ENCODE results near the gene CAND2. TPM values are rescaled to one million over a fixed set of nuclear protein-coding genes. Genes with fewer than 3 reads are reported as not detected.

The CAND2 gene
- total and polyA plus RNA-seq, 9 of the 15 experiments (the other 6 are each of a cell fraction or from before 2014, with no cell fraction given) = 0.91 to 14.9 (median 4.3) TPM

GRCh38 chr3:12796171-12797123 is at the start of gene CAND2 (continued):
- TF ChIP-seq E2F4 (CRISPR knock-in tag; IDR thresholded peaks at IDR 0.05; ENCODE audit: low read depth) (no peak), ATF7 (IDR thresholded peaks at IDR 0.05) (peak; percentile 86), TRIM24 (IDR thresholded peaks at IDR 0.05) (peak in 1 of 2 experiments; percentile 35; a peak in 1 of 4 replicates), TRIM28 (IDR thresholded peaks at IDR 0.05) (no peak; the same call in 1 of the 2 replicates), LEF1 (IDR thresholded peaks at IDR 0.05) (no peak), SRSF1 (IDR thresholded peaks at IDR 0.05; ENCODE audit: low read depth, low read length) (no peak), STAG1 (CRISPR knock-in tag; IDR thresholded peaks at IDR 0.05; ENCODE audit: borderline replicate concordance) (no peak), ZNF561 (CRISPR knock-in tag; conservative IDR thresholded peaks at IDR 0.05) (no peak), ZFP1 (CRISPR knock-in tag; IDR thresholded peaks at IDR 0.05) (no peak), TSHZ1 (CRISPR knock-in tag; IDR thresholded peaks at IDR 0.05) (no peak), ARID3B (CRISPR knock-in tag; IDR thresholded peaks at IDR 0.05; ENCODE audit: borderline replicate concordance) (no peak), AFF1 (IDR thresholded peaks at IDR 0.05; ENCODE audit: low read depth in 1 of 2, partially characterized antibody in 2 of 2) (no peak), ZNF644 (tag; IDR thresholded peaks at IDR 0.05; ENCODE audit: low read depth) (no peak), ATF2 (CRISPR knock-in tag; IDR thresholded peaks at IDR 0.05) (no peak), RBM34 (IDR thresholded peaks at IDR 0.05; ENCODE audit: borderline replicate concordance, insufficient read depth, low read length) (no peak)

All from K562 (cell line).